Neural cell (in vitro differentiated cells): ENCODE results near the gene LGALS3. TPM values are rescaled to one million over a fixed set of nuclear protein-coding genes. Genes with fewer than 3 reads are reported as not detected.

Experiments
- H2AFZ ChIP-seq: fragments of 200-600, 300-800 bp; sonication (generic), shearing (Covaris generic); 2 replicates; pipeline ENCODE4 v1.6.0; 2014; ENCODE audit warnings: low read depth, mild to moderate bottlenecking, antibody characterized with exemption, low read length, moderate library complexity
- H3F3A ChIP-seq: fragments of 200-600 bp; shearing (Covaris generic); 2 replicates; pipeline ENCODE4 v1.6.1; 2016; ENCODE audit warnings: mild to moderate bottlenecking, moderate library complexity, mixed read lengths, antibody characterized with exemption, low read length; ENCODE audit not compliant: insufficient read depth, poor library complexity, severe bottlenecking
- H3K27ac ChIP-seq: fragments of 200-600, 300-800 bp; sonication (generic), shearing (Covaris generic); 2 replicates; pipeline ENCODE4 v1.5.1; 2014; ENCODE audit warnings: mild to moderate bottlenecking, low read length, moderate library complexity
- H3K27me3 ChIP-seq: fragments of 300-800, 200-600 bp; sonication (generic), shearing (Covaris generic); 2 replicates; pipeline ENCODE4 v1.6.0; 2014; ENCODE audit warnings: mild to moderate bottlenecking, low read depth, low read length, moderate library complexity; ENCODE audit not compliant: insufficient read depth
- H3K36me3 ChIP-seq: fragments of 300-800, 200-600 bp; sonication (generic), shearing (Covaris generic); 2 replicates; pipeline ENCODE4 v1.5.1; 2014; ENCODE audit warnings: mild to moderate bottlenecking, antibody characterized with exemption, low read length, moderate library complexity; ENCODE audit not compliant: insufficient read depth
- H3K4me2 ChIP-seq: fragments of 300-800, 200-600 bp; sonication (generic), shearing (Covaris generic); 2 replicates; pipeline ENCODE4 v1.6.0; 2014; ENCODE audit warnings: mild to moderate bottlenecking, low read length
- H3K4me3 ChIP-seq: fragments of 300-800, 200-600 bp; sonication (generic), shearing (Covaris generic); 2 replicates; pipeline ENCODE4 v1.5.1; 2014; ENCODE audit warnings: mild to moderate bottlenecking, low read length, moderate library complexity
- H3K79me2 ChIP-seq: fragments of 200-600 bp; shearing (Covaris generic); replicated peaks from 2 replicates; pipeline ENCODE4 v1.6.0; 2014; ENCODE audit warnings: mild to moderate bottlenecking, low read length, moderate library complexity; ENCODE audit not compliant: insufficient read depth
- H3K9ac ChIP-seq: fragments of 300-800, 200-600 bp; sonication (generic), shearing (Covaris generic); 2 replicates; pipeline ENCODE4 v1.6.1; 2016; ENCODE audit warnings: mild to moderate bottlenecking, low read length, mixed read lengths
- H3K9me2 ChIP-seq: fragments of 200-600 bp; shearing (Covaris generic); 2 replicates; pipeline ENCODE4 v1.6.1; 2016; ENCODE audit warnings: mild to moderate bottlenecking, low read length, mixed read lengths; ENCODE audit not compliant: insufficient read depth
- H3K9me3 ChIP-seq: fragments of 200-600, 300-800 bp; sonication (generic), shearing (Covaris generic); 2 replicates; pipeline ENCODE4 v1.6.1; 2016; ENCODE audit warnings: mild to moderate bottlenecking, mixed run types, low read length, moderate library complexity, mixed read lengths
- H4K20me1 ChIP-seq: fragments of 200-600 bp; shearing (Covaris generic); 2 replicates; pipeline ENCODE4 v1.6.1; 2016; ENCODE audit warnings: mild to moderate bottlenecking, mixed run types; ENCODE audit not compliant: insufficient read depth
- EP300 ChIP-seq: fragments of 450-650 bp; conservative IDR thresholded peaks from 2 replicates; pipeline ENCODE4 v1.6.1; 2014; ENCODE audit warnings: antibody characterized with exemption, mild to moderate bottlenecking, moderate library complexity; ENCODE audit not compliant: poor library complexity, severe bottlenecking
- EZH2 ChIP-seq: fragments of 200-600, 300-800 bp; shearing (Covaris generic), sonication (generic); IDR thresholded peaks from 2 replicates; pipeline ENCODE4 v1.6.1; 2014; ENCODE audit warnings: antibody characterized with exemption, low read length, borderline replicate concordance, mild to moderate bottlenecking; ENCODE audit not compliant: insufficient read depth, poor library complexity, severe bottlenecking
- MXI1 ChIP-seq: fragments of 450-650 bp; conservative IDR thresholded peaks from 2 replicates; pipeline ENCODE4 v1.6.1; 2014; ENCODE audit warnings: antibody characterized with exemption, mild to moderate bottlenecking; ENCODE audit not compliant: poor library complexity, severe bottlenecking
- POLR2AphosphoS5 ChIP-seq: IDR thresholded peaks from 2 replicates; pipeline ENCODE4 v1.6.1; 2012
- RAD21 ChIP-seq: fragments of 450-650 bp; conservative IDR thresholded peaks from 2 replicates; pipeline ENCODE4 v1.6.1; 2014; ENCODE audit warnings: antibody characterized with exemption, mild to moderate bottlenecking, moderate library complexity
- SMC3 ChIP-seq: fragments of 450-650 bp; conservative IDR thresholded peaks from 2 replicates; pipeline ENCODE4 v1.6.1; 2014; ENCODE audit warnings: antibody characterized with exemption, mild to moderate bottlenecking, moderate library complexity; ENCODE audit not compliant: poor library complexity
- TAF1 ChIP-seq: IDR thresholded peaks from 2 replicates; pipeline ENCODE4 v1.6.1; 2012; ENCODE audit warnings: low read depth
- polyA plus RNA-seq: library from polyadenylated mRNA; depleted of rRNA; stranded (reverse); fragments of >200 nt; gene quantifications from 2 replicates; pipeline ENCODE4 v1.2.3, GENCODE V29; 2014
- TF ChIP-seq, protein P1 (sequence below): fragments of 450-650 bp; IDR thresholded peaks from 2 replicates; pipeline ENCODE4 v1.5.1; 2014; ENCODE audit warnings: antibody characterized with exemption, mild to moderate bottlenecking, moderate library complexity; ENCODE audit not compliant: poor library complexity, severe bottlenecking
- TF ChIP-seq, protein P2 (sequence below): IDR thresholded peaks from 2 replicates; pipeline ENCODE4 v1.6.1; 2012; ENCODE audit warnings: borderline replicate concordance

LGALS3 gene
- polyA plus RNA-seq, 1 donor from 2014 or later, result 0.12 TPM

GRCh38 chr14:55088356-55088755 is 40.7 kb upstream of the LGALS3 start:
- H3K4me3 ChIP-seq, result no peak overlapping the region
- no peaks in the 10 kb centered on the region for H3K36me3 ChIP-seq
- no peak overlapping the region for H3K9ac ChIP-seq
- no peaks in the 10 kb centered on the region for H3F3A ChIP-seq
- H3K27ac ChIP-seq, result no peak overlapping the region
- no peak for TF ChIP-seq MXI1
- no peak for TF ChIP-seq RAD21
- TF ChIP-seq SMC3, result no peak
- TF ChIP-seq TAF1, result no peak
- TF ChIP-seq EZH2, result no peak
- TF ChIP-seq, protein P1, sequence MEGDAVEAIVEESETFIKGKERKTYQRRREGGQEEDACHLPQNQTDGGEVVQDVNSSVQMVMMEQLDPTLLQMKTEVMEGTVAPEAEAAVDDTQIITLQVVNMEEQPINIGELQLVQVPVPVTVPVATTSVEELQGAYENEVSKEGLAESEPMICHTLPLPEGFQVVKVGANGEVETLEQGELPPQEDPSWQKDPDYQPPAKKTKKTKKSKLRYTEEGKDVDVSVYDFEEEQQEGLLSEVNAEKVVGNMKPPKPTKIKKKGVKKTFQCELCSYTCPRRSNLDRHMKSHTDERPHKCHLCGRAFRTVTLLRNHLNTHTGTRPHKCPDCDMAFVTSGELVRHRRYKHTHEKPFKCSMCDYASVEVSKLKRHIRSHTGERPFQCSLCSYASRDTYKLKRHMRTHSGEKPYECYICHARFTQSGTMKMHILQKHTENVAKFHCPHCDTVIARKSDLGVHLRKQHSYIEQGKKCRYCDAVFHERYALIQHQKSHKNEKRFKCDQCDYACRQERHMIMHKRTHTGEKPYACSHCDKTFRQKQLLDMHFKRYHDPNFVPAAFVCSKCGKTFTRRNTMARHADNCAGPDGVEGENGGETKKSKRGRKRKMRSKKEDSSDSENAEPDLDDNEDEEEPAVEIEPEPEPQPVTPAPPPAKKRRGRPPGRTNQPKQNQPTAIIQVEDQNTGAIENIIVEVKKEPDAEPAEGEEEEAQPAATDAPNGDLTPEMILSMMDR, result no peak
- TF ChIP-seq, protein P2, sequence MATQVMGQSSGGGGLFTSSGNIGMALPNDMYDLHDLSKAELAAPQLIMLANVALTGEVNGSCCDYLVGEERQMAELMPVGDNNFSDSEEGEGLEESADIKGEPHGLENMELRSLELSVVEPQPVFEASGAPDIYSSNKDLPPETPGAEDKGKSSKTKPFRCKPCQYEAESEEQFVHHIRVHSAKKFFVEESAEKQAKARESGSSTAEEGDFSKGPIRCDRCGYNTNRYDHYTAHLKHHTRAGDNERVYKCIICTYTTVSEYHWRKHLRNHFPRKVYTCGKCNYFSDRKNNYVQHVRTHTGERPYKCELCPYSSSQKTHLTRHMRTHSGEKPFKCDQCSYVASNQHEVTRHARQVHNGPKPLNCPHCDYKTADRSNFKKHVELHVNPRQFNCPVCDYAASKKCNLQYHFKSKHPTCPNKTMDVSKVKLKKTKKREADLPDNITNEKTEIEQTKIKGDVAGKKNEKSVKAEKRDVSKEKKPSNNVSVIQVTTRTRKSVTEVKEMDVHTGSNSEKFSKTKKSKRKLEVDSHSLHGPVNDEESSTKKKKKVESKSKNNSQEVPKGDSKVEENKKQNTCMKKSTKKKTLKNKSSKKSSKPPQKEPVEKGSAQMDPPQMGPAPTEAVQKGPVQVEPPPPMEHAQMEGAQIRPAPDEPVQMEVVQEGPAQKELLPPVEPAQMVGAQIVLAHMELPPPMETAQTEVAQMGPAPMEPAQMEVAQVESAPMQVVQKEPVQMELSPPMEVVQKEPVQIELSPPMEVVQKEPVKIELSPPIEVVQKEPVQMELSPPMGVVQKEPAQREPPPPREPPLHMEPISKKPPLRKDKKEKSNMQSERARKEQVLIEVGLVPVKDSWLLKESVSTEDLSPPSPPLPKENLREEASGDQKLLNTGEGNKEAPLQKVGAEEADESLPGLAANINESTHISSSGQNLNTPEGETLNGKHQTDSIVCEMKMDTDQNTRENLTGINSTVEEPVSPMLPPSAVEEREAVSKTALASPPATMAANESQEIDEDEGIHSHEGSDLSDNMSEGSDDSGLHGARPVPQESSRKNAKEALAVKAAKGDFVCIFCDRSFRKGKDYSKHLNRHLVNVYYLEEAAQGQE, result no peak
- TF ChIP-seq POLR2AphosphoS5, result no peak
- no peak for TF ChIP-seq EP300
- H3K27me3 ChIP-seq, result no peaks in the 10 kb centered on the region
- no peak overlapping the region for H3K4me2 ChIP-seq
- no peaks in the 10 kb centered on the region for H3K9me2 ChIP-seq
- no peaks in the 10 kb centered on the region for H3K9me3 ChIP-seq
- no peaks in the 10 kb centered on the region for H3K79me2 ChIP-seq
- H2AFZ ChIP-seq, result no peak overlapping the region
- no peaks in the 10 kb centered on the region for H4K20me1 ChIP-seq

- H3K79me2 ChIP-seq, result no peaks in the 10 kb centered on the region
- H3F3A ChIP-seq, result no peaks in the 10 kb centered on the region
- H4K20me1 ChIP-seq, result no peaks in the 10 kb centered on the region
- H2AFZ ChIP-seq, result no peak overlapping the region
- no peaks in the 10 kb centered on the region for H3K27me3 ChIP-seq
- no peaks in the 10 kb centered on the region for H3K9me2 ChIP-seq
- TF ChIP-seq EZH2 (no peak), POLR2AphosphoS5 (no peak), SMC3 (no peak)
- TF ChIP-seq, protein P2, result no peak
- H3K9ac ChIP-seq, result no peak overlapping the region
- H3K27ac ChIP-seq, result no peak overlapping the region
- no peak overlapping the region for H3K4me3 ChIP-seq
- H3K4me2 ChIP-seq, result no peak overlapping the region
- H3K9me3 ChIP-seq, result no peaks in the 10 kb centered on the region
- H3K36me3 ChIP-seq, result no peaks in the 10 kb centered on the region
These were observed 36.7 kb upstream of the LGALS3 start for GRCh38 chr14:55092341-55092740.
